Activated T-cell treated with anti-CD3 and anti-CD28 coated beads, Interleukin-2, amount 50 U/mL, for 24 hours (primary cell): ENCODE data around the gene HOXB8.

Experiments used
- DNase-seq: peaks from one replicate; pipeline ENCODE4 v3.0.0-alpha.2; 2020
- H3K27ac Mint-ChIP-seq: 2 replicates; pipeline ENCODE4 v1.8.0; 2020; ENCODE audit warnings: mild to moderate bottlenecking, mixed read lengths
- H3K27me3 Mint-ChIP-seq: 2 replicates; pipeline ENCODE4 v1.8.0; 2020; ENCODE audit warnings: mixed read lengths
- H3K36me3 Mint-ChIP-seq: 2 replicates; pipeline ENCODE4 v1.8.0; 2020; ENCODE audit warnings: low read depth, mixed read lengths
- H3K4me1 Mint-ChIP-seq: 2 replicates; pipeline ENCODE4 v1.8.0; 2020; ENCODE audit warnings: low read depth, mixed read lengths
- H3K4me3 Mint-ChIP-seq: 2 replicates; pipeline ENCODE4 v1.8.0; 2020; ENCODE audit warnings: mild to moderate bottlenecking, moderate library complexity, mixed read lengths
- H3K9me3 Mint-ChIP-seq: 2 replicates; pipeline ENCODE4 v1.8.0; 2020; ENCODE audit warnings: mixed read lengths

The HOXB8 gene

DNA sequence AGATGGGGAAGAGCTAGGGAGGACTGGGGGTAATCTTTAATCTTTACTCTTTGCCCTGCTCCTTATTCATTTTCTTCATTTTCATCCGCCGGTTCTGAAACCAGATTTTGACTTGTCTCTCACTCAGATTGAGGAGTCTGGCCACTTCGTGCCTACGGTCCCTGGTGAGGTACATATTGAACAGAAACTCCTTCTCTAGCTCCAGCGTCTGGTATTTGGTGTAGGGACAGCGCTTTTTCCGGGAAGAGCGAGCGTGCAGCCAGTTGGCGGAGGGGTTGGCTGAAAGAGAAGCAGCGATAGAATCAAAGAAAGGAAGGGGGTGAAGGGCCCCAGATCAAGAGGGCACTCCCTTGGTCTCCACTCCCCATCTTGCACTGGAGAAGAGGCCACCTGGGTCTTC lies 7.8 kb upstream of the HOXB8 start:
- H3K9me3 Mint-ChIP-seq = no peaks in the 10 kb centered on the region
- no peak overlapping the region for H3K4me3 Mint-ChIP-seq
- DNase-seq = no peak
- no peaks in the 10 kb centered on the region for H3K36me3 Mint-ChIP-seq
- H3K27me3 Mint-ChIP-seq = peaks cover 89% of the 10 kb centered on the region
- no peak overlapping the region for H3K27ac Mint-ChIP-seq
- H3K4me1 Mint-ChIP-seq = peaks cover 23% of the 10 kb centered on the region

DNA sequence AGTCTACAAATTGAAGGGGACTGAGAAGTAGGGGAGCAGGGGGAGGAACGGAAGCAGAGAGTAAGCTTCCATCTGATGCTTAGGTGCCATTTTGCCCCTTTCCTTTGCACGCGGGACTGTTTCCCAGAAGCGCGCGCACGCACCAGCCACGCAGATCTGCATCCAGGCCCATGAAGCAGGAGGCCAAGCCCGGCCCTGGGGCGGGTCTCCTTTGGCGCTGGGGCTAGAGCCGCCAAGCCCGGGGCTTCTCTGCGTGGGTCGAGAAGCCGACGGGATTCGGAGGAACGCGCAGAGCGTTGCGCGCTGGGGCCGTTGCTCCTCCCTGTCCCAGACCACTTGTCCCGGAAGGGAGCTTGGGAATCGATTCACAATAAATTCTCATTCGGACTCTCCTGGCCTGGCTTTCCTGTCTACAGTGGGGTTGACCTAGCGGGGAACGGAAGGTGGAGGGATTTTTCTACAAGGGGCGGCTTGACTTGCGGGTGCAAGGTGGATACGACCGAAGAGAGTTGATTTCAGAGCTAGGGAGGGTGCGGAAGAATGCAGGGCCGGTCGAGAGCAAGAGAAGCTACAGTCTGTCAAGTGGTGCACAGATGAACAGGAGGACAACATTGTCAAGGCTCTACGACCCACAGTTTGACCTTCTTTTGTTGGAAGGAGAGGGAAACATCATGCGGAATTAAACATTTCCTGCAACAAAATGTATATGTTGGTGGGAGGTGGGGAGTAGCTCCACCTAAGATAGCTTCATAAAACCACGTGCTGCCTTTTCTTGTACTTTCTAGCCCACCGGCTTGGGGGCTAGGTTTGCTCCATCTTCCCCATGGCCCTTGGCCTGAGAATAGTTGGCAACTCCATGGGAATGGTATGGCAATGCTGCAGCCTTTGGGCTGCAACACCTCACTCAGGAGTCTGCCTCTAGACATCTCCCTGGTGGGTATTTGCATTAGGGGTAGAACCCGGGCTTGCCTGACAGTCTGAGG lies 6.6 kb upstream of the HOXB8 start:
- no peak for DNase-seq
- Mint-ChIP-seq H3K27ac (no peak overlapping the region), H3K36me3 (no peaks in the 10 kb centered on the region), H3K4me3 (no peak overlapping the region), H3K27me3 (peaks cover 89% of the 10 kb centered on the region), H3K4me1 (peaks cover 23% of the 10 kb centered on the region), H3K9me3 (no peaks in the 10 kb centered on the region)

DNA sequence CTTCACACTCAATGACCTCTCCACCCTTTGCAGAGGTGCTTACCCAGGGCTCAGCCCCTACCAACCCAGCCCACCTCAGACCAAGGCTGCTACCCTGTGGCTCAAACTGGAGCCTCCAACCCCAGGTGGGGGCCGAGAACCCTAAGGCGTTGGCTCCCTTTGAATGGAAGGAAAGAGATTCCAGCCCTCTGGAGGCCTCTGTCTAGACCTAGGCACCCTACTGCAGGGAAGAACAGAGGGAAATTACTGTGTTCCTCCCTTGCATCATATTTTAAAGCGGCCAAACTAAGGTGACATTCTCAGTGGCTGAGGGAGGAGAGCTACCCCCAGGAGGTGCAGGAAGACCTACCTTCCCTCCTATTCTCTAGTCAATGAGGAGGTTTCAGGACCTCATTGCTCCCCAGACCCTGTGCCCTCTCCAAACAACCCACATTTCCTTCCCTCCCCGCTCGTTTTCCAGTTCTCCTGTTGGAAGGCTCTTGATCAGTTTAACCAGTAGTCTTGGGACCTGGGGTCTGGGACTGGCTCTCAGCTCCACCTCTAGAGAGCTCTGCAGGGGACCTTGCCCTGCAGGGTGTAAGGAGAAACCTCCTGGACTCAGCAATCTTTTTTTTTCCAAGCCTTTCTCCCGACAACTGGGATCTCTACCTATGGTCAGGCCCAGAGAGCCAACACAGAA lies 5.5 kb upstream of the HOXB8 start:
- peaks cover 94% of the 10 kb centered on the region for H3K27me3 Mint-ChIP-seq
- H3K27ac Mint-ChIP-seq = no peak overlapping the region
- DNase-seq = no peak
- peaks cover 25% of the 10 kb centered on the region for H3K4me1 Mint-ChIP-seq
- H3K36me3 Mint-ChIP-seq = no peaks in the 10 kb centered on the region
- no peaks in the 10 kb centered on the region for H3K9me3 Mint-ChIP-seq
- no peak overlapping the region for H3K4me3 Mint-ChIP-seq

DNA sequence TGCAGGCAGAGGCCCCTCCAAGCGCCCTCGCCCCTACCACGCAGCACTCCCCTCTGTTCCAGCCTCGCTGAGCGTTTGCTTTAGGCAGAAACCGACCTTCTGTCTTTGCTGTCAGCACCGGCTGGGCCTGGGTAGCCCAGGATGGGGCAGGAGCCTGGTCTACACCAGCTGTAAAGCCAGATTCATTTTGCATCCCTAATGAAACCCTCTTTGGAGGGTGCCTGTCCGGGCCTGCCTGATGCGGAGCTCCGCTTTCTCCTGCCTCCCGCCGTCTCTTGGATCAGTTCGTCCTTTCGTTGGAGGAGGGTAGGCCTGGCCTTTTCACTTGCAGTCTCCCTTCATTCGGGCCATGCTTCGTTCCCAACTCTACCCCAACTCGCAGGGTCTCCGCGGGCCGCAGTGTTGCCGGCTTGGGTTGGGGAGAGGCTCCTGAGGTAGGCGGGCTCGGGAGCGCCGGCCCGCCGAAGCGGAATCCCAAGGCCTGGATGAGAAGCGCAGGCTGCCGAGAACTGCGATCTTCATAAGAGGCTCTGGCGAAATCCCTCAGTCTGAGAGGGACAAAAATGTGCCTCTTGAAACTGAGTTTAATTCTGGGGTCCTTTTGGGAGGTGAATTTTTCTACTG lies 4.8 kb upstream of the HOXB8 start:
- peak overlapping the region; percentile 7 for H3K27ac Mint-ChIP-seq
- no peak overlapping the region for H3K4me3 Mint-ChIP-seq
- peaks cover 29% of the 10 kb centered on the region for H3K4me1 Mint-ChIP-seq
- H3K36me3 Mint-ChIP-seq = no peaks in the 10 kb centered on the region
- H3K27me3 Mint-ChIP-seq = peaks cover 97% of the 10 kb centered on the region
- DNase-seq = no peak
- H3K9me3 Mint-ChIP-seq = no peaks in the 10 kb centered on the region

DNA sequence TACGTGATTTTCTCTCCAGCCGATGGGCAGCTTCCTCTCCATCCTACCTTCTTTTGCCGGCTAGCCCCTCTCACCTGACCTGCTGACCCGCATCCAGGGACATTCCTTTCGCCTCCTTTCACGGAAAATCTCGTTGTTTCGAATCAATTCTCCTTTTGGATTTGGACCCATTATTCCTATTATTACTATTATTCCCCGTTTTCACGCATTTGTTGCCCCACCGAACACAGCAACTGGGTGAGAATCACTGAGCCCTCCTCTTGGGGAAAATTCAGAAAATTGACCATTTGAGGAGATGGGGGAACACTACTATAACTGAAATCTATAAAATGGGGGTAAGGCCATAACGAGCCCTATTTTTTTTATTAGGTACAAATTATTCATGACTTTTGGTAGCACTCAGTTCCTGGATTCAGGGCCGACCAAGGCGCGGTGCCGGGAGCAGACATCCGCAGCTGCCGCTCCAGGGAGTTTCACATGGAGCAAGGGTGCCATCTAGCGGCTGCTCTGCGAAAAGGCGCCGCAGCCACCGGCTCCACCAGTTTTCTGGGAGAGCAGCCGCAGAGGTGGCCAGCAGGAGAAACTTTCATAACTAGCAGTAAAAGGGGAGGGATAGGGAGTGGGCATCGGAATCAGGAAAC lies 3.3 kb upstream of the HOXB8 start:
- peaks cover 40% of the 10 kb centered on the region for H3K4me1 Mint-ChIP-seq
- no peaks in the 10 kb centered on the region for H3K9me3 Mint-ChIP-seq
- no peaks in the 10 kb centered on the region for H3K36me3 Mint-ChIP-seq
- H3K27me3 Mint-ChIP-seq = peaks cover 99% of the 10 kb centered on the region
- peak; percentile 90 for DNase-seq
- peak overlapping the region; percentile 15 for H3K4me3 Mint-ChIP-seq
- peak overlapping the region; percentile 38 for H3K27ac Mint-ChIP-seq

DNA sequence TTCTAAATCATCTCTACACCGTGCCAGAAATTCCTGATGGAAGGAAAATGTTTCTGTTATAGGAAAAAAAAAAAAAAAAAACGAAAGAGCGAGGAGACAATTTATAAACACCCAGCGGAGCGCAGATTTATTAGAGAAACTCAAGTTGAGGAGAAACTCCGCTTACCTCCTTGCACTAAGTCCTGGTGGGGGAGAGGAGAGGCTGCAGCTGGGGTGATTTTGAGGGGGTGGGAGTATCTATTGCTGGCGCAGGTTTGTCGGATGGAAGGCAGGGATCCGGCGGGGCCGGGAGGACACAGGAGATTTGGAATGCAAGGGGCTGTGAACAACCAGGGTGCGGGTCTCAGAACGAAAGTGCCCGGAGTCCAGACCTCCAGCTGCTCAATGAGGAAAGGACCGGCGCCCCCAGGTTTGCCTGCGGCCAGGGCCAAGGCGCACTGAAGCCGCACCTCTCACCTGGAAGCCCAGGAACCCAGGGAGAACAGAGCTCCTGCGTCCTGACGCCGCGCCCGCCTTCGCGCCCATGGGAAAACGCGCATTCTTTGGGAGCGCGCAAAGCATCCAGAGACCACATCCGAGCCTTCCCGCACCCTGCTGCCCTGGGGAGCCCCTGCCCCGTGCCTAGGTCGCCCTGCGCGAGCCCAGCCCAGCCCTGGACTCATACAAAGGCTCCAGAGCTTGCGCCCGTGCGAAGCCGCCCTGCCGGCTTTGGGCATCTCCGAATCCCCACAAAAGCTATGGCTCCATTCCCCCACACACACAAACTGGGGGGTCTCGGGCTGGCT lies 2.6 kb upstream of the HOXB8 start:
- Mint-ChIP-seq H3K27me3 (peaks cover 97% of the 10 kb centered on the region), H3K4me3 (no peak overlapping the region), H3K9me3 (no peaks in the 10 kb centered on the region), H3K4me1 (peaks cover 43% of the 10 kb centered on the region), H3K36me3 (no peaks in the 10 kb centered on the region), H3K27ac (no peak overlapping the region)
- no peak for DNase-seq

DNA sequence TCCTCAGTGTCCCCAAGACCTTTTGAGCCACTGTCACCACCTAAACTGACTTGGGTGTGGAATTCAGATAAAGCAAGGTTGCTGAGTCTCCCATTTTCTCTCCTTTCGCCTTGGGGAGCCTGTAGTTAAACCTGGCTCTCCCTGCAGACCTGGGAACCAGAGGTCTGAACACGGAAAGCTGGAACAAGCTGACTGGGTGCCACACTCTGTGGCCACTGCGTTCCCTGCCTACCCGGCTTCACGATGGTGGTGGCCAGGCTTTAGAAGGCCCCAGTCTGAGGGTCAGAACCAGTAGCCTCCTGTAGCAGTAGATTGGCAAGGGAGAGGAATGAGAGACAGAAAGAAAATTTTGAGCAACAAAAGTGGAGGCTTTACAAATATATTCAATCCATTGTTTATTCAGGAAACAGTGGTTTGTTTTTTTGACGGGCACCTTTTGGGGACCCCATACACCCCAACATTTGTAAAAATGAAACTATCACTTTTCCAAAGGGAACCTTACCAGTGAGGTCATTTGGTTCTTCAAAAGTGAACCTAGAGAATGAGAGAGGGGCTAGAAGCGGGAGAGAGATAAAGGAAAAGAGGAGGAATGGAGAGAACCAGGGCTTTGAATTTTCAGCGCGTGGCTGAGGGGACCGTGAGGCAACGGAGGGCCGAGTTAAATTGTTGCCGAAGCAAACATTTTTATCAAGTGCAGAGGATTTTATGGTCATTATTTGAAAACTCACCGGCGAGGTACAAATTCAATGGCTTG lies 1.8 kb upstream of the HOXB8 start:
- H3K27ac Mint-ChIP-seq = no peak overlapping the region
- H3K4me3 Mint-ChIP-seq = no peak overlapping the region
- peaks cover 95% of the 10 kb centered on the region for H3K27me3 Mint-ChIP-seq
- H3K36me3 Mint-ChIP-seq = no peaks in the 10 kb centered on the region
- DNase-seq = no peak
- peaks cover 49% of the 10 kb centered on the region for H3K4me1 Mint-ChIP-seq
- H3K9me3 Mint-ChIP-seq = no peaks in the 10 kb centered on the region

DNA sequence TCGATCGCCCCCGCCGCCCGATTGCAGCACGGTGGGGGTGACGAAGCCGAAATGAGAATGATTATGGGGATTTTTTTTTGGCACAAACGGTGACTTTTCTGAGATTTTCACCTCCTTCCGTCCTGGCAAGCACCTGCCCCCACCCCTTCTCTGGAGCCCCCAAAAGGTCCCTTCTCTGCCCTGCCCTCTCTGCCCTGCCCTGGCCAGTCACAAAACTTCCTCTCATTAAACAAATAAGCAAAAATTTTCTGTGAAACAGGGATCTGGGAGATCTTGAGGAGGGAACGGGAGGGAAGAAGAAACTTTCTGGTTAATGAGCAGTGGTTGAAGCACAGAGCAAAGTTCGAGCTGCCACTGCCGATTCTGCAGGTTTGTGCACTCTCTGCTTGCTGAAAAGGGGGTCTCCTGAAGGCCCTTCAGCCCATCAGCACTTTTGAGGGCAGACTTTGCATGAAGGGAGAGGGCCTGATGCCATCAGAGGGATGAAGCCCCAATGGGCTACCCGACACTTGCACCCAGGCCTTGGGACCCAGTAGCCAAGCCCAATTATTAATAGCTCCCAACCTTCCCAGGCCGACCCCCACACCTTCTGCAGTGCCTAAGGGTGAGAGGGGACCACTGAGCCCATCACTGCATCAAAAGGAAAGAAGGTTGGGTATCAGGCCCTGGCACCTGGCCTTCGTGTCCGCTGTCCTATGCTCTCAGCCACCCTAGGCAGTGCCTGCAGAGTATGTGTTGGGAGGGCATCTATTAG lies 1.0 kb upstream of the HOXB8 start:
- DNase-seq = no peak
- no peak overlapping the region for H3K27ac Mint-ChIP-seq
- no peak overlapping the region for H3K4me3 Mint-ChIP-seq
- H3K36me3 Mint-ChIP-seq = no peaks in the 10 kb centered on the region
- H3K27me3 Mint-ChIP-seq = peaks cover 95% of the 10 kb centered on the region
- H3K4me1 Mint-ChIP-seq = peaks cover 56% of the 10 kb centered on the region
- H3K9me3 Mint-ChIP-seq = no peaks in the 10 kb centered on the region

DNA sequence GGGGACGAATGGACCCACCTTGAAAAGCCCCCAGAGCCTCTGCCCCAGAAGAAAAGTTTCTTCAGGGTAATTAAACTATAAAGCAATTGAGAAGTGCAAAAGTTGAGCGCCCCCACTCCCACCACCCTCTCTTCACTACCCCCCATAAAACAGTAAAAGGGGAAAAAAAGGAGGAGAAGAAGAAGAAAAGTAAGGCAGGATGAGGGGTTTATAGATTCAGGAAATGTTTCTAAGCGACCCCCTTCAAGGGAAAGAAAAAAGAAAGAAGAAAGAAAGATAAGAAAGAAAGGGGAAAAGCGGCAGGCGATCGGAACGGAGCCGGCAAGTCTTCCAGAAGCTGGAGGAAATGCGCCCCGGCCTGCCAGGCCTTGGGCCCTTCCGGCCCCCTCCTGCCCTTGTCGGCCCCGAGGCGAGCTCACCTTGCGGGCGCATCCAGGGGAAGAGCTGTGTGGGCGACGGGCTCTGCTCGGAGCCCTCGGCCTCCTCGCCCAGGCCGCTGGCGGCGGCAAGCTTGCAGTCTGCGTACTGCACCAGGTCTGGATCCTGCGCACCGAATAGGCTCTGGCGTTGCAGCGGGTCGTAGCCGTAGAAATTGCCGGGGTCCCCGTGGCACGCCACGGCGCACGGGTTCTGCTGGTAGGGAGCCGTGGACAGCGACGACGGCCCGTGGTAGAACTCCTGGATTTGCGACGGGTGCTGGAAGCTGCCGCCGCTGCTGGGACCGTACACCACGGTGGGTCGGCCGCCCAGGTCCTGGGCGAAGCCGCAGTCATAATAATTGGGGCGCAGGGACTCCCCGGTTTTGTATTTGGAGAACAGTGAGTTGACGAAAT lies 1.0 kb downstream of the HOXB8 start:
- Mint-ChIP-seq H3K36me3 (no peaks in the 10 kb centered on the region), H3K9me3 (no peaks in the 10 kb centered on the region), H3K4me1 (peaks cover 58% of the 10 kb centered on the region), H3K27ac (peak overlapping the region; percentile 15), H3K27me3 (peaks cover 92% of the 10 kb centered on the region), H3K4me3 (peak overlapping the region; percentile 60)
- DNase-seq = peak; percentile 65

DNA sequence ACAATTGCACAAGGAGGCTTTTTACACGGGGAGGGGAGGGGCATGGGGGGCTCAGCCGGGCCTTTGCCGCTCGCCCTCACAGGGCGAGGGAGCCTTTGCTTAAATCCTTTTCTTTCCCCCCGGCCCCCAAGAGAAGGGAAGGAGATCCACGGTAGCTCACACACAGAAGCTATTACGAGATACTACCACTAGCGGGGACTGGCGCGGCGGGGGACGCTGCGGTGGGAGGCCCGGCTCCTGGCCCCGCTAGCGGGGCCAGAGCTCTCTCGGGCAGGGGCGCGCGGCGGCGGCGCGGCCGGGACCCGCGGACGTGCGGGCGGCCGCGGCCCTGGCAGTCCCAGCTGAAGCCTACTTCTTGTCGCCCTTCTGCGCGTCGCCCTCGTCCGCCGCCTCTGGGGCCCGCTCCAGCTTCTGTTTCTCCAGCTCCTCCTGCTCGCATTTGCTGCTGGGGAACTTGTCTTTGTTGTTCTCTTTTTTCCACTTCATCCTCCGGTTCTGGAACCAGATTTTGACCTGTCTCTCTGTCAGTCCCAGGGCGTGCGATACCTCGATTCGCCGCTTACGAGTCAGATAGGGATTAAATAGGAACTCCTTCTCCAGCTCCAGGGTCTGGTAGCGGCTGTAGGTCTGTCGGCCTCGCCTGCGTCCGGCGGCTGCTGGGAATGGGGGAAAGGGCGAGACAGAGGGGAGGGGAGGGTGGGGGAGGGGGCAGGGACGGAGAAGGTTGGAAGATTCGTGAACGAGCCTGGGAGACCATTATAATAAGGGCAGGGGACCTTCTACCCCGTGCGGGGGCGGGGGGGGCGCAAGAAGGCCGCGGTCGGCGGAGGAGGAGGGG lies 2.0 kb downstream of the HOXB8 start:
- DNase-seq = peak; percentile 70
- Mint-ChIP-seq H3K4me3 (peak overlapping the region; percentile 76), H3K9me3 (no peaks in the 10 kb centered on the region), H3K4me1 (peaks cover 50% of the 10 kb centered on the region), H3K27ac (peak overlapping the region; percentile 76), H3K27me3 (peaks cover 90% of the 10 kb centered on the region), H3K36me3 (no peaks in the 10 kb centered on the region)

DNA sequence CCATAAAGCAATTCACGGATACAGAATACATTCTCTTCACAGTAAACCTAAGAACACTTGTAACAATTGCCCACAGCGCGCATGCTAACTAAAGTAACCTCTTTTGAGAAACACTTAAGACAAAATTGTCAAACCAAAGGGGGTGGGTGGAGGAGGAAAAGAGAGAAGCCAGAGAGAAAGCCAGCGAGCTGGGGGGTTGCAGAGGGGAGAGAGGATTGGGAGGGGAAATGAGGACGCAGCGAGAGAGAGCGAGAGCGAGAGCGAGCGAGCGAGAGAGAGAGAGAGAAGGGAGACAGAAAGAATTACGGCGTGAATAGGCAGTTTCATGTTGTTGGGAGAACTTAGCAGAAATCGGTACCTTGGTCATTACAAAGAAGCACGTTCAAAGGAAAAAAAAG lies 2.6 kb downstream of the HOXB8 start:
- H3K27me3 Mint-ChIP-seq = peaks cover 89% of the 10 kb centered on the region
- DNase-seq = no peak

More for the DNA sequence above, 2.6 kb downstream of the HOXB8 start:
- peak overlapping the region; percentile 70 for H3K4me3 Mint-ChIP-seq
- H3K36me3 Mint-ChIP-seq = no peaks in the 10 kb centered on the region
- H3K4me1 Mint-ChIP-seq = peaks cover 46% of the 10 kb centered on the region
- H3K9me3 Mint-ChIP-seq = no peaks in the 10 kb centered on the region
- peak overlapping the region; percentile 17 for H3K27ac Mint-ChIP-seq
